Bone marrow (tissue), 2 donors: ENCODE measurements around the gene HDAC7.
A peak's percentile ranks its signal among the peaks of the same experiment; 100 is the strongest.
"Not testable (repeated sequence)": the region's sequence is repeated elsewhere in the genome, so short reads cannot be mapped to it uniquely, and the experiment has no call there.

Experiments used
- DNase-seq, 2 donors: peaks; one replicate each; lab custom pipeline; 2025; lab: John Stamatoyannopoulos, UW

Gene HDAC7

DNA sequence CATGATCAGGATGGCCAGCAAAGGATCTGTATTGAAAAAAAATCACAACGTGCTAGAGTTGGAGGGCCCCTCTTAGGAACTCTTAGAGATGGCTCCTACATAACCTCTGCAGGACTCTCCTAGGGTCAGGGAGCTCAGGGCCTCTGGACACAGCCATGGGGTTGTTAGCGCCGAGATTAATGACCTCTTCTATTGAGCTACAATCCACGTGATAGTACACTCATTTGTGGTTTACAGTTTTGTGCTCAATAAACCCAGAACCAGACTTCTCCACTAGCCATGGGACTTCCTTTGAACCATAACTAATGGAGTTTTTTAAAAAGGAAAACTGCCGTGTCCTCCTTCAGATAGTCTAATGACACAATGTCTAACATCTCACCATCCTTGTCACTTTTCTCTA, 29.6 kb upstream of the HDAC7 start:
- DNase-seq = no peak

DNA sequence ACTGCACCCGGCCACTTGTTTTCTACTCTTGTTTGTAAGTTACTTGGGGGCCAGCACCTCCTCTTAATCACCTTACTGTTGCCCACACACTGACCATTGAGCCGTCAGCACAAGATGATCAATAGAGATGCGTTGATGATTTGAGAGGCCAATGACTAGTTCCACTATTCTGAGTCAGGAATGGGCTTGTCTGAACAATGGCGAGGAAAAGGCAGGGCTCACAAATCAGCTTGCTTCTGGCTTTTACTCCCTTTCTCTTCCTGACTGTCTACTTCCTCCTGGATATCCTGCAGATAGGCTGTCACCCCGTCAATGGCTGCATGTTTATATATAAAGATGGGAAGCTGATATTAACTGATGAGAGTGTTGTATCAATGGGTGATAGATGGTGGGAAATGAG, 29.1 kb upstream of the HDAC7 start:
- DNase-seq = no peak

DNA sequence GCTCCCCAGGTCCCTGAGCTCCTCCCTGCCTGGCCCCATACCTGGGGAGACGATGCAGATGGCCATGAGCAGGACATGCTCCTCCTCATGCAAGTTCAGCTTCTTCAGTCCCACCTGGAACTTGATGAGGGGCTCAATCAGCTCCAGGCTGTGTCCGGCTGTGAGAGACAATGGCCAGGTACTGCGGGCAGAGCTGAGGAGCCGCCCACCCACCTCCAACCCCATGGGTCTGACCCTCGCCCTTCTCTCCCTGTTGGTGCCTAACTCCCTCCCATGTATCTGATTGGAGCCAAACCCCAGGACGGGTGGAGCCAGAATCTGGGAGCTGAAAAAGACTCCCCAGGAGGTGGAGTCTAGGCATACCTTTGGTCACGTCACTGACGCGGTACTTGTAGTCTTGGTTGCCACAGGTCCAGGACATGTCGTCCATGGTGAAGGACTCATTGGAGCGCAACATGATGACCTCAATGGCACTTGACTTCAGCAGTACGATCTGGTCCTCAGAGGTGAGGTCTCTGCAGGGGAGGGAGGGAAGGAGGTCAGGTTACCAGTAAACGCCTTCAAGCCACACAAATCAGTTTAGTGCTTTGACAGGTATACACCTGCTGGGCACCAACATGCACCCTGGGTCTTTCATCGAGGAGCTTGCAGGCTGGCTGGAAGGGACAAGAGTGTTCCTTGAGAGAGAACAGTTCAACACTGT, 26.7 kb upstream of the HDAC7 start:
- no peak for DNase-seq

DNA sequence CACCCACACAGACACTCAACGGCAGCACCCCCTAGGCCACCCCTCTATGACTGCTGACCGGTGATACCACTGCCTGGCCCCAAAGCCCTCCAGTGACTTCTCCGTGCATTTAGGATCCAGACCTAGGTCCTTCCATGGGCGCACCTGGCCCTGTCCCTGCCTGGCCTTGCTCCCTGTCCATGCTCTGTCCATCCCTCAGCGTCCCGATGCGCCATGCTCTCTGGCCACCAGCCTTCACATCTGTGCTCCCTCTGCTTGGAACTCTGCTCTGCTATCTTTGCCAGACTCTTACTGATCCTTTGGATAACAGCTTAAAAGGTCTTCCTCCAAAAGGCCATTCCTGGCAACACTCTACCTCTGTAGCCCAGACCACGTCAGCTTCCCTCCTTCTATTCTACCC, 25.4 kb upstream of the HDAC7 start:
- DNase-seq = no peak

DNA sequence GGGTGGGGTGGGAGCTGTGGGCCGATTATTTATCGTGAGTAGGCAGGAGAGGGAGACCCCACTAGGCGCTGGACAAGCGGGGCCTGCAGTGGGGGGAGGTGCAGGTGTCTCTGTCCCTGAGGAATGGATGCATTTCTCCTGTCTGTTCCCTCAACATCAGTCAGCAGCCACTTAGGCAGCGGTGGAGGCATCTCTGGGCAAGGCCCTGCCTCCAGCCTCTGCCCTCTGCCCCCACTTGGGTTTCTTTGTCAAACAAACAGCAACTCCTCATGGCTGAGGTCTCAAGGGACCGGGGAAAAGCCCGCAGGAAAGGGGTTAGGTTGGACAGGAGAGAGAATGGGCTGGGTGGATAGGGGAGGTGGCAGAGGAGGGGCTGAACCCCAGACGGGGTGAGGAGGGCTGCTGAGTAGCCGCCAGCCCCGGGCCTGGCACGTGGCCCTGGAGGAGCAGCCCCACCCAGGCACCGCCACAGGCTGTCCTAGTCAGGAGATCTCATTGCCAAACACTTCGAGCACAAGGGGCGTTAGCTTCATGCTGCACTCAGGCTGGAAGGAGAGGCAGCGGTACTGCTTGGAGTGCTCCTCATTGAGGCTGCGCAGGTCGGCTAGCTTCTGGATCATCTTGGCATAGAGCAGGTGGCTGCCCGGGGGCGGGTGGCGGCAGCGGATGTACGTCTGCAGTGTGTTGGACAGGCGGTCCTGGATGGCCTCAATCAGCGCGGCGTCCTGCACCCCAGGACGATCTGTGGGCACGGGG, 24.7 kb upstream of the HDAC7 start:
- DNase-seq = no peak

DNA sequence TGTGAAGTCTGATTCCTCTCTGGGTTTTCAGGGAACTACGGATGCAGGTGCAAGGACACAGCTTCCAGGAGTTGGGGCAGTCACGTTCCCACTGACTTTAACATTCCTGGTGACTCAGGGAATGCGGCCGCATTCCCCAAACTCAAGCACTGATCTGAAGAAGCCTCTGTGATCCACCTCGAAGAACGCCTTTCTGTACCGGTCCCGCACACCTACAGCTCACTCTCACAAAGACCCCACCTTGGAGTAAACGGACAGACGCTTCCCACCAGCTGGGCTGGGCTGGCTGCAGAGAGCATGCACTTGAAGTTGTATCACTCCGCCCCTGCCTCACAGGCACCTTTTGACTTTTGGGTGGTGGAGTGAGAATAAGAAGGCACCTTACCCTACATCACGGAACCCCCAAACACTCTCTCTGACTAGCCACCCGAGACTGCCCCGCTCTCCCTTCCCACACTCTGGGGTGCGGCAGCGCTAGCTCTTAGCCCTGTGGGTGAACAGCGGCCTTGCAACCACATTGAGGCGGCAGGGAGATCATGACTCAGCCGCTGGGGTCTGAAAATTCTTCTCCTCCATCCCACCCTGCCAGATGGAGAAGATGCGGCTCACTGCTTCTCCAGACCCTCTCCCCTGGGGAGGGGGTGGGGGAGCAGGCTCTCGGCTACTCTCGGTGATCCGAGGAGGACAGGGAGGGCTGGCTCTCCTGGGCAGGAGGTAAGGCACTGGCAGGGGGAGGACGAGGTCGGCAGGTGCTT, 23.7 kb upstream of the HDAC7 start:
- DNase-seq = no peak

DNA sequence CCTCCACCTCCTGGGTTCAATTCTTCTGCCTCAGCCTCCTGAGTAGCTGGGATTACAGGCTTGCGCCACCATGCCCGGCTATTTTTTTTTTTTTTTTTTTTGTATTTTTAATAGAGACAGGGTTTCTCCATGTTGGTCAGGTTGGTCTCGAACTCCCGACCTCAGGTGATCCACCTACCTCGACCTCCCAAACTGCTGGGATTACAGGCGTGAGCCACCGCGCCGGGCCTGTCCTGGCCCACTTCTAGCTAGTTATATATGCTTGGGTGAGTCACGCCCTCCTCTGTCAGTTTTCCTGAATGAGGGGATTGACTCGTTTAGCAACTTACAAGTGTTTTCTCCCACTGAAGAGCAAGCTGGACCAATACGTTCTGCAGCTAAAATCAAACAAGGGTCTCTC, 22.8 kb upstream of the HDAC7 start:
- DNase-seq = not testable (repeated sequence)

DNA sequence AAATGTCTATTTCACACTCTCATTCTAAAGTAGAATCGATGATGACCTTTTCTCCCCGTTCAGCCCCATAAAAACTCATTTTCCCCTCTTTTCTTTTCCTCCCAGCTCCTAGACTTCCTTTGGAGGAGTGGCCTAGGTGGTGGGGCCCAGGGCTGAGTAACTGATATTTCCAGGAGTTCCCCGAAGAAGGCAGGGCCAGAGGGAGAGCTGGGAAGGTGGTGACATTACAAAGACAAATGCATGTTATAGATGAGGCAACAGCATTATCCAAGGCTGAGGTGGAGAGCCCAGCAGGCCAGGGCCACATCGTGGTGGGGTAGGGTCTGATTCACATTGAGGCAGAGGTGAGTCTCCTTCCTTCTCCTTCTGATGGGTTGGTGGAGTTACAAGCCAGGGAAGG, 22.2 kb upstream of the HDAC7 start:
- no peak for DNase-seq

DNA sequence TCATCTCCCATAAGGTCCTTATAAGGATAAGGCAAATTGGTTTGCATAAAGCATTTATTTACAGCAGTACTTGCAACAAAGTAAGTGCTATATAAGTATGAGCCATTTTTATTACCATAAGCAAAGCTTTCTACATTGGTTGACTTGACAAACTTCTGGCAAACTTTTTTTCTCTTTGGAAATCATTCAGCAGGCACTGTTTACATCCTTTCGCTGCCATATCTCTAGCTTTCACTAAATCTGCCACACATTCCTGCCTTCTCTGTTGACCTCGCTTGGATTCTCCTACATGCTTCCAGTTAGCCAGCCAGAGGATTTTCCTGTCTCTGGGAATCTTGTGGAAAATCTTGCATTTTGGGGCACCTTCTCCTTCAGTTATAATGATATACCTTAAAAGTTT, 21.8 kb upstream of the HDAC7 start:
- DNase-seq = no peak

DNA sequence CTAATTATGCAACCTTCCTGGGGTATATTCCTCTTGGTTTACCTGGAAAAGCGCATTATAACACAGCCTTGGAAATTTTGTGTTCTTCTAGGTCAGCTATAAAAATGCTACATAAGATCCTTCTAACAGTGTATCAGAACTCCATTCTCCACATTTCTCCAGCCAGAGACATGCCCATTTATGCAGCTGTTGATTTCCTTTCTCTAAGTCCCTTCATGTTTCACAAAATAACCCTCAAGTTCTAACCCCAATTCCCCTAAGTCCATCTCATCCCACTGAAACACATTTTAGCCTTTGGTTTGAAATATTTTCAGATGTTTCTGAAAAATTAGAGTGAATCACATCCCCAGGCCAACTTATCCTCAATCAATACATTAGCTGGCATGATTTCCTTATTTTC, 20.9 kb upstream of the HDAC7 start:
- DNase-seq = no peak

DNA sequence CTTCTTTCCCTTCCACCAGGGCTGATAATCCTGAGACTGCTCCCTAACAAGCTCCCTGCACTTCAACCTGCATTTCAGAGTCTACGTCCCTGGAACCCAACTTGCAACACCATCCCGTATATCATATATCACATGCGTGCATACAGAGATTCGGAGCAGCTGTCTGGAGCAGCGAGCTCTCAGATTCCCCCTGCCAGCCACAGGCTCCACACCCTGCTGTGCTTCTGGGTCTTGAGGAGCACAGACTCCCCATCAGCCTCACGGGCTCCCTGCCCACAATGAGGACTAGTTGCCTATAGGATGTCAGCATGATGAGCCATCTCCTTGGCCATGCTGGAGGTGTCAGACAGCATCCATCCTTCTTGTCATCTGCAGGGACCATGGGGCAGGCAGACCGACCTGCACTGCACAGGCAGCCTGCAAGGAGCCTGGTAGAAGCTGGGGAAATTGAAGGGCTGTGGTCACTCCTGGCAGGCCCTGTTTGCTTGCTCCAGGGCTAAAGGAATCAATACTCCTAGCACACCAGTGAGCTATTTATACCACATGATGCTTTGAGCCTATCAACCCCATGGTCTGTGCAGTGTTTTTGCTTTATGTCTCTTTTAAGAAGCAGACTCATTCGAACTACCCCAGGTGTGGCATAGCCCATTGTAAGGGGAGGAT, 19.6 kb upstream of the HDAC7 start:
- no peak for DNase-seq

DNA sequence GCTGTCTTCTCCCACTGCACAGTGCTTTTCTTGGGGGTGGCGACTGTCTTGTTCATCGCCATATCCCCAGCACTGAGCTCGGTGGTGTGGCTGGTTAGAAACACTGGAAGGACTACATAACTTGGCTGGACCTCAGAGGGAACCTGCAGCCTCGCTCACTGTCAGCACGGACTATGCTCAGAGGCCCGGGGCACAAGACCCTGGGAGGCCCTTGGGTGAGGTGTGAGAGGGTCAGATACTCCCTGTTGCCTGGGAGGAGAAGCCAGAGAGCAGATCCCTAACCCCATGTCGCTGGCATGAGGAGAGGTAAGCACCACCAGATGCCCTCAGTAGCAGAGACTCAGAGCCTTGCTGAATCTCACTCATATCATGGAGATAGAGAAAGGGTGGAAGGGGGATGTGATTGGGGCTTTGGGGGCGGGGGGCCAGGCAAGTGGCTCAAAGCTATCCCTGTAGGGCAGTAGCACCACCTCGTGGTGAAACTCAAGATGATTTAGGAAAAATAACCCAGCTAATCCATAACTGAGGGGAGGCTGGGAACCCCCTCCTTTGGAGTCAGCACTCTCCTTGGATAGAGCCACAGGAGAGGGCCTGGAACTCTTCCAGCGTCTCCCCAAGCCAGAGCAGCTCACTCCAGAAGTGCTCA, 18.7 kb upstream of the HDAC7 start:
- DNase-seq = no peak

DNA sequence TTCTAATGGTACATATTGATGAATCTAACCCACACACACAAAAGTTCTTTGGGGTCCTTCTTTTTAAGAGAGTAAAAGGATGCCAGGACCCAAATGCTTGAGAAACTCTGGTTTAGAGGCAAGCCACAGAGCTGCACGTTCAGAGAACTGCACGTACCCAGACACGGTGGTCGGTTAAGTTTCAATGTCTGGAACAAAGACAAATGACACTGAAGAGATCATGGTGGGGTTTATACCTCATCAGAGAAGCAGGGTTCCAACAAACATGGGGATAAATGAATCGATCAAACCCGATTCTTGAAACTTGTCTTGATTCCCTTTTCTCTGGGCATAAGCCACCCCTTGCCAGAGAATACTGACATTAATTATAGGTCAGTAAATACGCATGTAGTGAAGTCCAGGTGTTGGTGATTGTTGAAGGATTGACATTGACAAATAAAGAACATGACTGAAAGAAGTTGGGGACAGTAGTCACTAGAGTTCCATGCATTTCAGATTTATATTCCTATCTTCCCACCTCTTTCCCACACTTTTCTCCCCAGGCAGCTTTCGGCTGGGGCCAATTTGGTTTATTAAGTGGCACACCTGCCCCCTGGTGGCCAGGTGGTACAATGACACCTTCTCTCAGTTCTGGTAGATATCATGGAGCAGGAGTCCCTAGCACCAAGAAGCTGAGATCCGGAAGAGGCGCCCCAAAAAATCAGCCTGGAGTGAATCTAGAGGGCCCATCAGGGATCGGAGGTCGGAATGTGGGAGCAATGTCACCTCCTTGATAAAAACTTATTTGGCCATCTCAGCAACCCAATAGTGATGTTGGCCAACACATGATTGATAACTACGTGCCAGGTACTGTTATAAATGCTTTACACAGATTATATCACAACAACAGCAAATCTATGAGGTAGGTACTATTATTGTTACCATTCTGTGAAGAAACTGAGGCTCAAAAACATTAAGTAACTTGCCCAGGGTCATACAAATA, 17.8 kb upstream of the HDAC7 start:
- peak; percentile 14 to 55 for DNase-seq

DNA sequence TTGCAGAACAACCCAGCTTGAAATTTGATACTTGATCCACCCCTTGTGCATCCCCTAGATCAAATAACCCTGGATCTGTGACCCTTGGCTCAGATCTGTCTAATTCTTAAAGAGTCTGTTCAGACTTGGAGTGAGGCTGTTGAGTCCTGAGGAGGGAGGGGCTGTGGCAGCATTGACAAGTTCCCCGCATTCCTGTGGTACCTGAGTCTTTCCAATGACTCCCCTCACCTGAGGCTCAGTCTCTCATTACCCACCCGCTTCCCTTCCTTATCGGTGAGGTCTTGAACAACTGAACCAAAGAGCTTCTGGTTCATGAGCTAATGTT, 16.1 kb upstream of the HDAC7 start:
- DNase-seq = no peak

DNA sequence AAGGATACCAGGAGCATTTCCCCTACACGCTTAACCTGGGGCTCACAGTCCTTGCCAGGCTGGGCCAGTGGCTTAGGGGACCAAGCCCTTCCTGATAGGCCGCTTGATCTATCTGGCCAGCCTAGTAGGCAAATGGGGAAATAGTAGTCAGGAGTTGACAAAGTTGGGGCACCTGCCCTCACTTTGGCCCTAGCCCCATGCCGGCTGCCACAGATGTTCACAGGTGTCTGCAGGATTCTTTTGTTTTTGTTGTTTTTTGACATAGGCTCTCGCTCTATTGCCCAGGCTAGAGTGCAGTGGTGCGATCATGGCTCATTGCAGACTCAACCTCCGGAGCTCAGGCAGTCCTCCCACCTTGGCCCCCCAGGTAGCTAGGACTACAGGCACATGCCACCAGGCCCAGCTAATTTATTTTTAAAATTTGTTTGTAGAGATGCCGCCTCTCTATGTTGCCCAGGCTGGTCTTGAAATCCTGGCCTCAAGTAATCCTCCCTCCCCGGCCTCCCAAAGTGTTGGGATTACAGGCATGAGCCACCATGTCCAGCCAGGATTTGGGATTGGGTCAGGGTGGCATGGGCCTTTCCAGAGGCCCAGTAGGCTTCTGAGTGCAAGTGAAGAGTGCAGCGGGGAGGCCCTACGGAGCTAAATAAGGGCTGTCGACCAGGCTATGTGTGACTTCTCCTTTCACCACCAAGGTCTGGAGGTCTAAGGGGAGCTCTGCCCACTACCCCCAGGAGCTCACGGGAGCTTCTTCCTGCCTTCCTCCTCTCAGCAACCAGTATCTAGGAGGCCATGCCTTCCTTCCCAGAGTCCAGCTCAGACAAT, 15.5 kb upstream of the HDAC7 start:
- DNase-seq = no peak

DNA sequence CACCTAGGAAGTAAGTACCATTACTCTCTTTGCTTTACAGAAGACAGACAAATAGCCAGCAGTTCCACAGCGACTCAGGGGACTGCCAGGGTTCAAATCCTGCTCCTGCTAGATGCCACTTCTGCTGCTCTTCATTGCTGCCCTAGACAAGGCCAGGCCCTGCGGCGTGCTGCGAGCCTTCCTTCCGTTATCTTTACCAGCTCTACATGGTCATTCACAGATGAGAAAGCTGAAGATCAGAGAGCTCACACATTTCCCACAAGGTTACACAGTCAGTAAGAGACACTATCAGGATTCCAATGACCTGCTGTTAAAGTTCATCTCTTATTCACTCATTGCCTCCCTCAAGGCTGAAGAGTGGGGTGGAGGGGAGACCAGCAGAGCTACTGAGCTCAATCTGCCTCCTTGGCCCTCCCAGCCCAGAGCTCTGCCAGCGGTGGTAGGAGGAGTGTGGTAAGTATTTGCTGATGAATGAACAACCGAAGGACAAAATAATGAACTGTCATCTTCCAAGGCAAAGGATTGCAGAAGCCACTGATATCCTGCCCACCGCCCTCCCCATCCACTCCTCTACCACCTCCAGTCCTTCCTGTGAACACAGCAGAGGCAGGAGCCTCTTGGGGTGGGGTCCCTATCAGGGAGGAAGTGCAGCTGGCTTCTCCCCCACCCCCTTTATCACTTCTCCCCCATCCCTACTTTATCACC, 14.6 kb upstream of the HDAC7 start:
- DNase-seq = peak in 1 of 2 donors; percentile 31

DNA sequence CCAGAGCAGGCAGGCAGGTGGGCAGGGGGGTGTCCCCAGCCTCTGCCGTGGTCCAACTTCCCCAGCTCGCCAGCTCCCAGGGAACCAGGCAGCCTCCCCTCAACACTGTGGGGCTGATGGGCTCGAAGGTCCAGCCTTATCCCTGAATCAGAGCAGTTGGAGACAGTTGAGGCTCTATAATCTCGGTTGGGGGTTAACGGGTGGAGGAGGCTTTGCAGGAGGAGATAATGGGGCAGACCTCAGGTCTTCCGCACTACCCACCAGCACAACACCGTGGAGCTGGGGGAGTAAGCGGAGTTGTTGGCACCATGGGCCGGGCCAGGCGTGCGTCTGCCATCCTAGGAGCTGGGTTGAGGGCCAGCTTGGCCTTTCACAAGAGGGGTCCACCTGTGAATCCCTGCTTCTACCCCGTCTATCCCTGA, 13.9 kb upstream of the HDAC7 start:
- DNase-seq = no peak

DNA sequence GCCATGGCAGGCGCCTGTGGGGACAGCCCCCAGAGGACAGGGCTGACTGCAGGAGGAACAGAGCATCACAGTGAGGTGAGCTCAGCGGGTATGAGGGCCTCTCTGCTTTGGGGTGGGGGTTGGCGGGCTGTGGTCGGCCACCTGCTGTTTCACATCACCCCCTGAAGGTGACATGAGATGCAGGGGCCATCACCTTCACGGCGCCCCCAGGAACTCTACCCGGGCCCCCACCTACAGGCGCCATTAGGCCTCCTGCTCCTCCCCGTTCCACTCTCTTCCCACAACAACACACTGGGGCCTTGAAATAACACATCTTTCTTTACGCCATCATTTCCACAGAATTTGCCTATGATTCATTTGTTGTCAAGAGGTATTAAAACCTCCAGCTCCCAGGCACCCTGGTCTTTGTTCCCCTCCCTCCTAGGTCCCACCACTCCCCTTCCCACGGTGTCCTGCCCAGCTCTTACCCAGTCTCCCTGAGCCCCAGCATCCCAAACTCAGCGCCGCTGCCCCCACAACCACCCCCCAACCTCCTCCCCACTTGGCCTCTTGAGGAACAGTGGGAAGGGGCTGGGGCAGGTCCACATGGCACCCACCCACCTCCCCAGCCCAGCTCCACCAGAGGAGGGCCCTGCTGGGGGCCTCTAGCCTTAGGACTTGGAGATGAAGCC, 12.7 kb upstream of the HDAC7 start:
- no peak for DNase-seq

DNA sequence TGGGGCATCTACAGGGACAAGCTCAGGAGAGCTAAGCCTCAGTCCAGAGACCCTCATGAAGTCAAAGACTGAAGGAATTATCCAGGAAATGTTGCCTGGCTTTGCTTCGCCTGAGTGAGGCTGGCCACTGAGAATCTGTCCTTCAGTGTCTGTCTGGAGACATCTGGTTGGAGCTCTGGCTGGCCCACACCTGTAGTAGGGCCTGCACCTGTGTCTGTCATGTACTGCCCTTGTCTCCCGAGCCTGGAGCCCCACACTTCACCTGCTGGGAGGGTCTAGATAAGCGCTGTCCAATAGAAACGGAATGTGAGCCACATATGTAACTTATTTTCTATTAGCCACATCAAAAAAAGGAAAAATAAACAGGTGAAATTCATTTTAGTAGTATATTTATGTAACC, 9.9 kb upstream of the HDAC7 start:
- no peak for DNase-seq
